K562 (cell line): ENCODE measurements around the gene STMN3. TPM values are rescaled to one million over a fixed set of nuclear protein-coding genes. Genes with fewer than 3 reads are reported as not detected.

Experiments used
- ATAC-seq: fragments of 200-7000 bp; cut with Tn5 transposase; 3 replicates; pipeline ENCODE4 v1.9.1; 2020; ENCODE audit warnings: moderate library complexity
- BruUV-seq: library from RNA; stranded (reverse); fragments of 400-500 nt; replicated peaks from 2 replicates; lab custom pipeline; 2021; lab: Mats Ljungman, UMichigan
- CTCF ChIA-PET: fragments of 300-600 bp; formaldehyde crosslinking; extraction: SDS; loops from one replicate; lab custom pipeline; 2021; ENCODE audit warnings: low intra/inter-chr PET ratio; lab: Yijun Ruan, JAX
- POLR2A ChIA-PET: fragments of 300-600, 350-650 bp; sonication (Branson Sonifier 250); formaldehyde crosslinking; extraction: SDS; loops from one replicate; lab custom pipeline; 2021; ENCODE audit warnings: antibody characterized with exemption, inconsistent platforms; lab: Yijun Ruan, JAX
- DNase-seq, 4 experiments: peaks; one replicate each; pipeline versions ENCODE4 v3.0.0 to v3.0.0-alpha.2; 2011 to 2018; ENCODE audit warnings: low spot score in 3 of 4, mixed read lengths in 3 of 4; ENCODE audit errors: extremely low read depth in 1 of 4
- FAIRE-seq: peaks from 2 replicates; lab custom pipeline; 2011; peaks lifted over from hg19 to GRCh38; lab: Jason Lieb, UNC
- H2AFZ ChIP-seq: 2 replicates; pipeline ENCODE4 v1.6.0; 2011; ENCODE audit warnings: low read depth, low read length, control low read depth, inconsistent platforms
- H3K27ac ChIP-seq: fragments of 200-600 bp; 3 replicates; pipeline ENCODE4 v1.8.0; 2011; ENCODE audit warnings: low read depth, mild to moderate bottlenecking, control low read depth, inconsistent platforms, low read length, moderate library complexity, mixed read lengths; ENCODE audit errors: extremely low read depth
- H3K27me3 ChIP-seq, 2 experiments: fragments of 300-600 bp in 1 of 2; 2 replicates in 1 of 2; 3 replicates in 1 of 2; pipeline versions ENCODE4 v1.6.0 to v1.8.0; 2011; ENCODE audit warnings: inconsistent platforms in 2 of 2, low read length in 2 of 2, mild to moderate bottlenecking in 1 of 2, mixed read lengths in 1 of 2, moderate library complexity in 1 of 2; ENCODE audit not compliant: control insufficient read depth in 2 of 2, insufficient read depth in 2 of 2
- H3K36me3 ChIP-seq: fragments of 300-600 bp; 3 replicates; pipeline ENCODE4 v1.8.0; 2011; ENCODE audit warnings: mild to moderate bottlenecking, low read length, inconsistent platforms; ENCODE audit not compliant: control insufficient read depth, insufficient read depth
- H3K4me1 ChIP-seq, 2 experiments: fragments of 200-600 bp in 1 of 2; replicated peaks in 1 of 2; 2 replicates in 1 of 2; 3 replicates in 1 of 2; pipeline versions ENCODE4 v1.5.1 to v1.8.0; 2011; ENCODE audit warnings: inconsistent platforms in 2 of 2, low read length in 2 of 2, mild to moderate bottlenecking in 1 of 2, mixed read lengths in 1 of 2, moderate library complexity in 1 of 2; ENCODE audit not compliant: control insufficient read depth in 2 of 2, insufficient read depth in 2 of 2
- H3K4me2 ChIP-seq: 2 replicates; pipeline ENCODE4 v1.6.1; 2011; ENCODE audit warnings: low read length, control low read depth, inconsistent platforms, mixed read lengths; ENCODE audit not compliant: insufficient read depth
- H3K4me3 ChIP-seq: fragments of 200-600 bp; sonication (generic), shearing (Covaris generic); 2 replicates; pipeline ENCODE4 v1.5.1; 2016; ENCODE audit warnings: control low read depth, inconsistent platforms
- H3K79me2 ChIP-seq: fragments of 200-600 bp; 3 replicates; pipeline ENCODE4 v1.8.0; 2011; ENCODE audit warnings: low read length, inconsistent platforms; ENCODE audit not compliant: control insufficient read depth, insufficient read depth
- H3K9ac ChIP-seq, 2 experiments: 2 replicates each; pipeline versions ENCODE4 v1.6.0 to v1.6.1; 2011; ENCODE audit warnings: low read depth in 2 of 2, low read length in 2 of 2, control low read depth in 1 of 2, inconsistent platforms in 1 of 2, mild to moderate bottlenecking in 1 of 2, mixed read lengths in 1 of 2; ENCODE audit not compliant: insufficient read depth in 1 of 2
- H3K9me1 ChIP-seq: one replicate; pipeline ENCODE4 v1.6.0; 2011; ENCODE audit warnings: inconsistent platforms, mild to moderate bottlenecking, low read length, moderate library complexity; ENCODE audit not compliant: control insufficient read depth, insufficient read depth
- H3K9me3 ChIP-seq: replicated peaks from 2 replicates; pipeline ENCODE4 v1.5.1; 2011; ENCODE audit warnings: low read depth, low read length, inconsistent platforms; ENCODE audit not compliant: control insufficient read depth, insufficient read depth
- H4K20me1 ChIP-seq: replicated peaks from 2 replicates; pipeline ENCODE4 v1.6.1; 2011; ENCODE audit warnings: low read length, inconsistent platforms, mixed read lengths; ENCODE audit not compliant: control insufficient read depth, insufficient read depth
- ARHGAP35 ChIP-seq: fragments of 450-650 bp; IDR thresholded peaks from 2 replicates; pipeline ENCODE4 v1.6.1; 2018; ENCODE audit not compliant: partially characterized antibody
- CREB3L1 ChIP-seq: fragments of 450-650 bp; IDR thresholded peaks from 2 replicates; pipeline ENCODE4 v1.6.1; 2014; ENCODE audit warnings: low read depth, mild to moderate bottlenecking, moderate library complexity, borderline replicate concordance
- ELF1 ChIP-seq: fragments of 200-800 bp; sonication (Bioruptor generic); IDR thresholded peaks from 2 replicates; pipeline ENCODE4 v1.6.1; 2016; ENCODE audit warnings: missing genetic modification characterization, missing compliant biosample characterization
- GABPA ChIP-seq: fragments of 200-800 bp; sonication (Bioruptor generic); conservative IDR thresholded peaks from 2 replicates; pipeline ENCODE4 v1.6.1; 2016; ENCODE audit warnings: low read depth, missing genetic modification characterization, missing compliant biosample characterization
- KDM2B ChIP-seq: fragments of 250-450 bp; sonication (Bioruptor Pico); IDR thresholded peaks from 2 replicates; pipeline ENCODE4 v1.8.0; 2021; ENCODE audit warnings: mild to moderate bottlenecking, moderate library complexity
- MCM3 ChIP-seq: fragments of 450-650 bp; IDR thresholded peaks from 2 replicates; pipeline ENCODE4 v1.6.1; 2016
- MCM7 ChIP-seq, 2 experiments: fragments of 450-650 bp; IDR thresholded peaks; 2 replicates each; pipeline ENCODE4 v1.6.1; 2016 to 2018
- NEUROD1 ChIP-seq: fragments of 150-350 bp; IDR thresholded peaks from 2 replicates; pipeline ENCODE4 v1.6.1; 2014; ENCODE audit warnings: borderline replicate concordance, low read length, low read depth; ENCODE audit not compliant: partially characterized antibody
- RBM22 ChIP-seq: fragments of 200-400 bp; formaldehyde crosslinking; IDR thresholded peaks from 2 replicates; pipeline ENCODE4 v1.6.1; 2018; ENCODE audit warnings: low read length, low read depth; ENCODE audit not compliant: poor library complexity, severe bottlenecking
- SETDB1 ChIP-seq: IDR thresholded peaks from one replicate; pipeline ENCODE4 v1.6.1; 2012; ENCODE audit warnings: low read length, control low read depth, inconsistent platforms
- SIRT6 ChIP-seq: IDR thresholded peaks from one replicate; pipeline ENCODE4 v1.6.1; 2012; ENCODE audit warnings: low read depth, mild to moderate bottlenecking, control low read depth, inconsistent platforms, low read length, moderate library complexity
- WGBS: fragments of 100-300 bp; shearing (Covaris generic); methylation state at CpG from one replicate; pipeline ENCODE4 v1.1.6; 2016; ENCODE audit warnings: low coverage, mixed read lengths; ENCODE audit not compliant: insufficient coverage; ENCODE audit errors: missing lambda C conversion rate; 5-methylcytosine and 5-hydroxymethylcytosine counted together
- in situ Hi-C: fragments of 300-500 bp; cut with MboI; formaldehyde crosslinking; loops from 4 replicates; pipeline ENCODE4 v1.15.0; 2018; ENCODE audit warnings: inconsistent platforms, mixed read lengths
- intact Hi-C: fragments of 100-400 bp; cut with micrococcal nuclease; formaldehyde crosslinking; loops from 2 replicates; pipeline ENCODE4 v1.14.2; 2022
- polyA plus RNA-seq, 8 experiments: library from polyadenylated mRNA; depleted of rRNA in 4 of 8; stranded (reverse) in 5 of 8; unstranded in 3 of 8; fragments of >200 nt; fragmentation: Nextera tagmentation in 2 of 8; fragmentation: Illumina TruSeq in 1 of 8; extraction: Ambion mirVana in 2 of 8; extraction: Trizol in 1 of 8; gene quantifications; 2 replicates each; pipeline versions ENCODE4 v1.2.1 to v1.2.3, GENCODE V29; 2011 to 2014; ENCODE audit warnings: inconsistent platforms in 1 of 8, missing spikeins in 1 of 8
- total RNA-seq, 7 experiments: library from RNA; depleted of rRNA in 6 of 7; stranded (reverse); fragments of >200 nt in 6 of 7; fragmentation: Illumina TruSeq in 2 of 7; extraction: Trizol in 2 of 7; gene quantifications; 2 replicates each; pipeline versions ENCODE4 v1.2.1 to v1.2.3, GENCODE V29; 2011 to 2021; ENCODE audit warnings: low replicate concordance in 1 of 7
- TF ChIP-seq, protein P1 (sequence below): fragments of 450-650 bp; formaldehyde crosslinking; IDR thresholded peaks from 2 replicates; pipeline ENCODE4 v1.4.0; 2022; ENCODE audit warnings: missing genetic modification characterization
- TF ChIP-seq, protein P2 (sequence below), 2 experiments: fragments of 450-650 bp in 1 of 2; sonication (generic) in 1 of 2; formaldehyde crosslinking; conservative IDR thresholded peaks; 2 replicates each; pipeline versions ENCODE4 v1.4.0 to v1.8.1; 2020 to 2022; ENCODE audit warnings: mild to moderate bottlenecking in 1 of 2, missing genetic modification reagents in 1 of 2
- TF ChIP-seq, protein P3 (sequence below): fragments of 450-650 bp; IDR thresholded peaks from 2 replicates; pipeline ENCODE4 v1.6.1; 2018; ENCODE audit warnings: mild to moderate bottlenecking, low read depth; ENCODE audit not compliant: partially characterized antibody

STMN3 gene
- total and polyA plus RNA-seq, 9 of the 15 experiments (the other 6 are each of a cell fraction or from before 2014, with no cell fraction given): 0.70 to 65.6 (median 29.4) TPM

- ChIA-PET POLR2A (interaction anchor here (1.4 kb wide), 1 partner anchor 9 kb away, joined by 3 read pairs; no protein-coding TSS in a partner anchor), CTCF (no interaction called here)
- in situ Hi-C loops (no loop called here), intact Hi-C loops (no loop called here)
- WGBS: 91% methylated on average over 20 of the region's 20 CpGs
- Histone ChIP-seq H2AFZ (no peak overlapping the region), H3K79me2 (no peaks in the 10 kb centered on the region), H3K36me3 (peaks cover 68% of the 10 kb centered on the region; the same call in 2 of the 3 replicates), H3K4me2 (no peak overlapping the region), H3K27ac (no peak overlapping the region), H3K9me3 (no peaks in the 10 kb centered on the region), H3K4me3 (no peak overlapping the region), H4K20me1 (no peaks in the 10 kb centered on the region), H3K9ac (no peak overlapping the region; a peak in 2 of 4 replicates), H3K9me1 (no peaks in the 10 kb centered on the region), H3K4me1 (peaks cover 0 to 13% of the 10 kb centered on the region in 2 experiments; a peak in 1 of 5 replicates), H3K27me3 (no peaks in the 10 kb centered on the region)
- no TSS peak for BruUV-seq
- ATAC-seq: no peak
- no peak for DNase-seq
- TF ChIP-seq GABPA: no peak
- no peak for TF ChIP-seq RBM22
- TF ChIP-seq MCM3: no peak
- TF ChIP-seq ELF1: no peak
- TF ChIP-seq, protein P1, sequence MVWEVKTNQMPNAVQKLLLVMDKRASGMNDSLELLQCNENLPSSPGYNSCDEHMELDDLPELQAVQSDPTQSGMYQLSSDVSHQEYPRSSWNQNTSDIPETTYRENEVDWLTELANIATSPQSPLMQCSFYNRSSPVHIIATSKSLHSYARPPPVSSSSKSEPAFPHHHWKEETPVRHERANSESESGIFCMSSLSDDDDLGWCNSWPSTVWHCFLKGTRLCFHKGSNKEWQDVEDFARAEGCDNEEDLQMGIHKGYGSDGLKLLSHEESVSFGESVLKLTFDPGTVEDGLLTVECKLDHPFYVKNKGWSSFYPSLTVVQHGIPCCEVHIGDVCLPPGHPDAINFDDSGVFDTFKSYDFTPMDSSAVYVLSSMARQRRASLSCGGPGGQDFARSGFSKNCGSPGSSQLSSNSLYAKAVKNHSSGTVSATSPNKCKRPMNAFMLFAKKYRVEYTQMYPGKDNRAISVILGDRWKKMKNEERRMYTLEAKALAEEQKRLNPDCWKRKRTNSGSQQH (CRISPR knock-in tag): no peak
- TF ChIP-seq MCM7 (IDR thresholded peaks at IDR 0.05): no peak
- no peak for TF ChIP-seq SETDB1
- no peak for TF ChIP-seq KDM2B (CRISPR knock-in tag)
- TF ChIP-seq, protein P2, sequence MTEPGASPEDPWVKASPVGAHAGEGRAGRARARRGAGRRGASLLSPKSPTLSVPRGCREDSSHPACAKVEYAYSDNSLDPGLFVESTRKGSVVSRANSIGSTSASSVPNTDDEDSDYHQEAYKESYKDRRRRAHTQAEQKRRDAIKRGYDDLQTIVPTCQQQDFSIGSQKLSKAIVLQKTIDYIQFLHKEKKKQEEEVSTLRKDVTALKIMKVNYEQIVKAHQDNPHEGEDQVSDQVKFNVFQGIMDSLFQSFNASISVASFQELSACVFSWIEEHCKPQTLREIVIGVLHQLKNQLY (CRISPR knock-in tag; conservative IDR thresholded peaks at IDR 0.05): no peak
- TF ChIP-seq NEUROD1: no peak
- no peak for TF ChIP-seq ARHGAP35
- TF ChIP-seq, protein P3, sequence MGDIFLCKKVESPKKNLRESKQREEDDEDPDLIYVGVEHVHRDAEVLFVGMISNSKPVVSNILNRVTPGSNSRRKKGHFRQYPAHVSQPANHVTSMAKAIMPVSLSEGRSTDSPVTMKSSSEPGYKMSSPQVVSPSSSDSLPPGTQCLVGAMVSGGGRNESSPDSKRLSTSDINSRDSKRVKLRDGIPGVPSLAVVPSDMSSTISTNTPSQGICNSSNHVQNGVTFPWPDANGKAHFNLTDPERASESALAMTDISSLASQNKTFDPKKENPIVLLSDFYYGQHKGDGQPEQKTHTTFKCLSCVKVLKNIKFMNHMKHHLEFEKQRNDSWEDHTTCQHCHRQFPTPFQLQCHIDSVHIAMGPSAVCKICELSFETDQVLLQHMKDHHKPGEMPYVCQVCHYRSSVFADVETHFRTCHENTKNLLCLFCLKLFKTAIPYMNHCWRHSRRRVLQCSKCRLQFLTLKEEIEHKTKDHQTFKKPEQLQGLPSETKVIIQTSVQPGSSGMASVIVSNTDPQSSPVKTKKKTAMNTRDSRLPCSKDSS: no peak
- TF ChIP-seq SIRT6: no peak
- TF ChIP-seq CREB3L1: no peak
- FAIRE-seq: no peak
Observed at GRCh38 chr20:63675681-63676368, 22.6 kb upstream of the STMN3 start.
